ENCODE results near the gene ROBO1. TPM values are rescaled to one million over a fixed set of nuclear protein-coding genes. Genes with fewer than 3 reads are reported as not detected.

ROBO1 gene
- total RNA-seq, 4 donors from 2014 or later, result 12.3 to 112 (median 27.1) TPM

DNA sequence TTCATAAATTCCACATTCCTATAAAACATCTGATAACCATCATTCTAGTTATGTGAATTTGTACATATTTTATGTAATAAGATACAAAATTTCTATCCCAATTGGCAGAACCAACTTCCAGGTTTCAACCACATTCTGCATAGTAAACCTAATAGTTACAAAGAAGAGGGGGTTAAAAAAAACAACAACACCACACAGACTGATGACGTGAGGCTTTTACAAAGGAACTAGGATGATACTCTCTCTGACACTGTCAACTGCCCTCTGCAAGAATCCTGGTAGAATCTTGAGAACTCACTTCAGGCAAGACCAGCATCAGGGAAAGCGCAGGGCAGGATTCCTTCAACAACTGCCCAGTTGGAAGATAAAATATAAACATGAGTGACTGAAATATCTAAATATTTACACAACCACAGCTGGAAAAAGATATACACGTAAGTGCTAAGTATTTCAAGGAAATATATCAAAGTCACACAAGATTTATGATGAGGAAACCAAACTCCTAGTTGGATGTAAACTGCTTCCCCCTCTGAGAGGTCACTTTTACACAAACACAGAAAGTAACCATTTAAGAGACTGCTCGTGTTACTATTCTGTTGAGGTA, 816.4 kb downstream of the ROBO1 start:
- intact Hi-C loops (cut with DNase I; ENCODE audit: low total_unique reads), result no loop called here
- TF ChIP-seq, protein P1, sequence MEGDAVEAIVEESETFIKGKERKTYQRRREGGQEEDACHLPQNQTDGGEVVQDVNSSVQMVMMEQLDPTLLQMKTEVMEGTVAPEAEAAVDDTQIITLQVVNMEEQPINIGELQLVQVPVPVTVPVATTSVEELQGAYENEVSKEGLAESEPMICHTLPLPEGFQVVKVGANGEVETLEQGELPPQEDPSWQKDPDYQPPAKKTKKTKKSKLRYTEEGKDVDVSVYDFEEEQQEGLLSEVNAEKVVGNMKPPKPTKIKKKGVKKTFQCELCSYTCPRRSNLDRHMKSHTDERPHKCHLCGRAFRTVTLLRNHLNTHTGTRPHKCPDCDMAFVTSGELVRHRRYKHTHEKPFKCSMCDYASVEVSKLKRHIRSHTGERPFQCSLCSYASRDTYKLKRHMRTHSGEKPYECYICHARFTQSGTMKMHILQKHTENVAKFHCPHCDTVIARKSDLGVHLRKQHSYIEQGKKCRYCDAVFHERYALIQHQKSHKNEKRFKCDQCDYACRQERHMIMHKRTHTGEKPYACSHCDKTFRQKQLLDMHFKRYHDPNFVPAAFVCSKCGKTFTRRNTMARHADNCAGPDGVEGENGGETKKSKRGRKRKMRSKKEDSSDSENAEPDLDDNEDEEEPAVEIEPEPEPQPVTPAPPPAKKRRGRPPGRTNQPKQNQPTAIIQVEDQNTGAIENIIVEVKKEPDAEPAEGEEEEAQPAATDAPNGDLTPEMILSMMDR (IDR thresholded peaks at IDR 0.05), result no peak
- no peak for TF ChIP-seq POLR2A (IDR thresholded peaks at IDR 0.05)

DNA sequence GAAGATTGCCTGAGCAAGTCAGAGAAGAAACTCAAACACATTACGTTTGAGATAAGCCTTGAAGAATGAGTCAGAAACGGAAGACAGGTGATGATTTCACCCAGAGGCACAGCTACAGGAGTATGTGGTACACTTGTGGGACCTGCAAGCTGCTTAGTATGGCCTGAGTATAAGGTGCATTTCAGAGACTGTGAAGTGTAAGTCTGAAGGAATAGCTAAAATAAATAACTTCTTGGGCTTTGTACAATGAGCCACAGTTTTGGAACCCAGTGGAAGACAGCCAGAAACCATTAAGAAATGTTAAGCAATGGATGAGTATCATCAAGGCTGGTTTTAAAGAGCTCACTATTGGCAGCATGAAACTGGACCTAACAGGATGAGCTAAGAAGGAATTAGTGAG, 826.2 kb downstream of the ROBO1 start:
- Histone ChIP-seq H3K27ac (no peak overlapping the region), H3K4me3 (no peak overlapping the region), H3K36me3 (no peaks in the 10 kb centered on the region), H3K4me1 (no peaks in the 10 kb centered on the region), H3K9me3 (no peaks in the 10 kb centered on the region), H3K27me3 (no peaks in the 10 kb centered on the region)
- intact Hi-C loops (cut with DNase I; ENCODE audit: low total_unique reads), result no loop called here
- TF ChIP-seq, protein P1 (IDR thresholded peaks at IDR 0.05), result no peak
- no peak for TF ChIP-seq POLR2A (IDR thresholded peaks at IDR 0.05)
- DNase-seq, result no peak

More for the DNA sequence above, 816.4 kb downstream of the ROBO1 start:
- H3K27me3 ChIP-seq, result no peaks in the 10 kb centered on the region
- no peak overlapping the region for H3K27ac ChIP-seq
- H3K36me3 ChIP-seq, result no peaks in the 10 kb centered on the region
- no peaks in the 10 kb centered on the region for H3K4me1 ChIP-seq
- H3K4me3 ChIP-seq, result no peak overlapping the region
- H3K9me3 ChIP-seq, result no peaks in the 10 kb centered on the region
- DNase-seq, result no peak

DNA sequence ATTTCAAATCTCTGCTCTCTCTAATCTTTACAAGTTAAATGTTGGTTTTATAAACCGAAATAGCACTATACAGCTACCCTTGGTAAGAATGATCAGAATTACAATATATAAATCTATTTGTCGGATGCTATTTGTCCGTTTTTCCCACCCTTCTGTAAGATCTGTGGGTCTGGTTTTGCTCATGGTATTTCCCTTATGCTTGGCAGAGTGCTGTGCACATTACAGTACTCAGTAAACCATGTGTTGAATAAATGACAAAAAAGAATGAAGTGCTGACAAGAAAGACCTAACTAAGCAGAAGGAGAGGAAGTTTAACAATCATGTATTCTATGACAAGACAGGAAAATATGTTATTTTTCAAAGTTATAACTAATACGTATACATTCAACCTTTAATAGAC, 827.2 kb downstream of the ROBO1 start:
- Histone ChIP-seq H3K27ac (no peak overlapping the region), H3K9me3 (no peaks in the 10 kb centered on the region)
- intact Hi-C loops (cut with DNase I; ENCODE audit: low total_unique reads), result no loop called here

DNA sequence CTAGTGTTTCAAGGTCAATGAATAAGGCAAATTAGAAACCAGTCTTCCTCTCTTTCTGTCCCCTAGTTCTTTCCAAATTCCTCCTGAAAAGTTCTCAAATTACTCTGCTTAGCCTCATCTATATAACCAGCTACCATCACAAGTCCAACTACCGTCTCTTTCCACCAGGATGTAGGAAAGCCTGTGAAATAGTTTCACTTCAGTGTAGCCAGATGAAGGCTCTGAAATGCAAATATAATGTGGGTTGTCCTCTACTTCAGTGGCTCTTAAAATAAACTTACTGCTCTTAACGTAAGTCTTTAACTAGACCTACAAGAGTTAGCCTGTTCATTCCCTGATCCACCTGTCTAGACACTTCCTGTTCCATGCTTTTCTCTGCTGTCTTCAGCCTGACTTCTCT, 827.7 kb downstream of the ROBO1 start:
- TF ChIP-seq, protein P1 (IDR thresholded peaks at IDR 0.05), result no peak
- Histone ChIP-seq H3K9me3 (no peaks in the 10 kb centered on the region), H3K27ac (no peak overlapping the region), H3K36me3 (no peaks in the 10 kb centered on the region), H3K4me3 (no peak overlapping the region), H3K4me1 (no peaks in the 10 kb centered on the region), H3K27me3 (no peaks in the 10 kb centered on the region)
- intact Hi-C loops (cut with DNase I; ENCODE audit: low total_unique reads), result no loop called here
- no peak for DNase-seq

More for the DNA sequence above, 827.2 kb downstream of the ROBO1 start:
- Histone ChIP-seq H3K4me3 (no peak overlapping the region), H3K27me3 (no peaks in the 10 kb centered on the region), H3K4me1 (no peaks in the 10 kb centered on the region), H3K36me3 (no peaks in the 10 kb centered on the region)
- TF ChIP-seq, protein P1 (IDR thresholded peaks at IDR 0.05), result no peak
- no peak for TF ChIP-seq POLR2A (IDR thresholded peaks at IDR 0.05)
- DNase-seq, result no peak

DNA sequence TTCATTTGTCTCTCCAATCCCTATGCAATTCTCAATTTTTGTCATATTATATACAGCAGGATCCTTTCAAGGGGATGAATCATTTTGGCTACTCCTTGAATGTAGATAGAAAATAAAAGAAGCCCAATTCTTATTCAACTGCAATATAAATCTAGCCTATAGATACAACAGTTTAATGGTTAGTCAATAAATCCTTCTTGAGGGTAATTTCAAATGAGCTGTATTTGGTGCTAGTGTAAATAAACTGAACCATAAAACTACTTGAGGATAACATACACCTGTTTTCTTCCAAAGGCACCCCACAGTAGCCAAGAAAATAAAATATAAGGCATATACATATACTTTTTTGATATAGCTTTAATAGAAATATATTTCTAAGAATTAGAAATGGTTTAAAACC, 830.3 kb downstream of the ROBO1 start:
- H3K27ac ChIP-seq, result no peak overlapping the region
- no peaks in the 10 kb centered on the region for H3K9me3 ChIP-seq
- H3K4me1 ChIP-seq, result no peaks in the 10 kb centered on the region
- intact Hi-C loops (cut with DNase I; ENCODE audit: low total_unique reads), result no loop called here
- TF ChIP-seq, protein P1 (IDR thresholded peaks at IDR 0.05), result no peak
- no peak for TF ChIP-seq POLR2A (IDR thresholded peaks at IDR 0.05)
- H3K27me3 ChIP-seq, result no peaks in the 10 kb centered on the region
- H3K4me3 ChIP-seq, result no peak overlapping the region
- no peaks in the 10 kb centered on the region for H3K36me3 ChIP-seq
- no peak for DNase-seq
